Left renal pelvis (tissue), 4 donors: ENCODE results near the gene SLC52A3. TPM values are rescaled to one million over a fixed set of nuclear protein-coding genes. Genes with fewer than 3 reads are reported as not detected.
"Not testable (repeated sequence)": the region's sequence is repeated elsewhere in the genome, so short reads cannot be mapped to it uniquely, and the experiment has no call there.

Source experiments
- DNase-seq, 4 donors: peaks; one replicate each; pipeline ENCODE4 v3.0.0-alpha.2; 2013; ENCODE audit warnings: low read depth in 4 of 4, low spot score in 3 of 4
- polyA plus RNA-seq, 4 donors: library from polyadenylated mRNA; unstranded; fragments of 120-200 nt; gene quantifications; one replicate each; pipeline ENCODE4 v1.2.1, GENCODE V29; 2013; ENCODE audit not compliant: insufficient read length in 4 of 4

SLC52A3 gene
- 1 to 10 TPM in 3 of 4 donors, under 1 TPM in 1; 0.22 to 6.4 (median 4.0) TPM for polyA plus RNA-seq

DNA sequence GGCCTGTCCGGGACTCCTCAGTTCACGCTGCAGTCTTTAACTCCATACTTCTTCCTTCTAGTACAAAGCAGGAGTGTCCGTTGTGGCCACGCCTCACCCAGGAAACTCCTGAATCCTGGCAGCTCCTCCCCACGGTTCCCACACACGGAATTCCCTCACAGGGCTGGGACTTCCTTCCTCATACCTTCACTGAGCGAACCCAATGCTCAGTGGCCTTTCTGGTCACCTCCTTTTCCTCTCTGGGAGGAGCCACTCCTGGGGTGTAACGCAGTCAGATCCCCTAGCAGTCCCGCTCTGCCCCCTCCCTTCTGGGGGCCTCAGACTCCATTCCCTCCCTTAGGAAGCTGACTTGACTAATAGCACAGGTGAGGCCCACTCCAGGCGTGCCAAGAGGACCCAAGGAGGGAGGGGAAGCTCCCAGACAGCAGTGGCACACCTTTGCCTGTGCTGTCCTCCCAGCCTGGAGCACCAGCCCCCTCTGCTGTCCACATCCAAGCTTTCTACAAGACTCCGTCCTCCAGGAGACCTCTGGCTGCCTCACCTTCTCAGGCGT lies at the start of gene SLC52A3:
SLC52A3 (minus strand) TSS at position 75 of the 553 bp plus-strand sequence. CDS start 2,726 bp downstream, outside the sequence.
- peak in 1 of 4 donors; percentile 24 for DNase-seq

DNA sequence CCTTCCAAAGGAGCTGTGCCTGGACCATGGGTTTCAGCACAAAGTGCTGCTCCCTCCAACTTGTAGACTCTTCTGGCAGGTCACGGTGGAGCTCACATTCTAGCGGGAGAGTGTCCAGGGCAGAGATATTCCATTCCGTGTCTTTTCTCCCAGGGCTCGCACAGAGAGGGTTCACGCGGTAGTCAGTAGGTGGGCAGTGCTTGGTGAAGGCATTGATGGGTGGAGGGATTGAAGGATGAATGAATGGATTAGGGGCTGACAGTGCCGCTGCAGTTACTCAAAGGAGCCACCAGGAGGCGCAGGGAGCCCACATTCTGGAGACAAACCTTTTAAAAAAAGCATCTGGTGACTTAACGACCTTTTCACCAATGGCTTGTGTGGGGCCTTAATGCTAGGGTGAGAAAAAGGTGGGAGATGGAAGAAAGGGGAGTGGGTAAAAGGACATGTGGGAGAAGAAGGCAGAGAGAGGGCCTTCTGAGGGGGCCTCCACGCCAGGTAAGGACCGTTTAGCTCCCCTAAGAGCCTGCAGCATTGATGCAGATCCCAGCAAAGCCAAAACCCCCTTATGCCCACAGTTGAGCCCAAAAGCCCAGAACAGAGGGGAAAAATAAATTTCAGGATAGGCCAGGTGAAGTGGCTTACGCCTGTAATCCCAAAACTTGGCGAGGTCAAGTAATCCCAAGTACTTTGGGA lies 47.8 kb upstream of the SLC52A3 start:
- DNase-seq = peak in 2 of 4 donors; percentile 22 to 26

DNA sequence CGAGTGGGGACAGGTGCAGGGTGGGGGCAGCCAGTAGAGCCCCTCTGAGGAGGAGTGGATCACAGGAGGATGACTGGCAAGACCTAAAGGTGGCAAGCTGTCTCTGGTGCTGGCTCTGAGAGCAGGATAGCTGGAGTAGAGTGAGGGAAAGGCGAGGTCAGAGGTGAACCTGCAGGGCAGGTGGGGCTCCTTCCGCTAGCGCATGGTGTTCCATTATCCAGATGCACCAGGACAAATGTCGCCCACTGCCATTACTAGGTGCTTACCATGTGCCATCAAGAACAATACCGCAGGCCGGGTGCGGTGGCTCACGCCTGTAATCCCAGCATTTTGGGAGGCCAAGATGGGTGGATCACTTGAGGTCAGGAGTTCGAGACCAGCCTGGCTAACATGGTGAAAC lies 46.9 kb upstream of the SLC52A3 start:
- no peak for DNase-seq

DNA sequence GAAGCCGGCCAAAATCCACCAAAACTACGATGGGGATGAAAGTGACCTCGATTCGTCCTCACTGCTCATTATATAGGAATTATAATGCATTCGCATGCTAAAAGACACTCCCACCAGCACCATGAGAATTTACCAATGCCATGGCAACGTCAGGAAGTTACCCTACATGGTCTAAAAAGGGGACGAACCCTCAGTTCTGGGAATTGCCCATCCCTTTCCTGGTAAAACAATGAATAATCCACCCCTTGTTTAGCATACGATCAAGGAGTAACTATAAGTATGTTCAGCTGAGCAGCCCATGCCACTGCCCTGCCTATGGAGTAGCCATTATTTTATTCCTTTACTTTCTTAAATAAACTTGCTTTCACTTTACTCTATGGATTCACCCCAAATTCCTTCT lies 45.1 kb upstream of the SLC52A3 start:
- no peak for DNase-seq

DNA sequence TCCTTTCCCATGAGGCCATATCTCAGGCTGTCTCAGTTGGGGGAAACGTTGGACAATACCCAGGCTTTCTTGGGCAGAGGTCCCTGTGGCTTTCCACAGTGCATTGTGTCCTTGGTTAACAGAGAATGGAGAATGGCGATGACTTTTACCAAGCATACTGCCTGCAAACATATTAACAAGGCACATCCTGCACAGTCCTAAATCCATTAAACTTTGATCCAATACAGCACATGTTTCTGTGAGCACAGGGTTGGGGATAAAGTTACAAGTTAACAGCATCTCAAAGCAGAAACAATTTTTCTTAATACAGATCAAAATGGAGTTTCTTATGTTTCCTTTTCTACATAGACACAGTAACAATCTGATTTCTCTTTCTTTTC lies 44.1 kb upstream of the SLC52A3 start:
- not testable (repeated sequence) for DNase-seq

- DNase-seq = not testable (repeated sequence)
Measured at GRCh38 chr20:811776-812434, 43.6 kb upstream of the SLC52A3 start.

- DNase-seq = no peak
Measured at GRCh38 chr20:805713-806112, 37.4 kb upstream of the SLC52A3 start.

DNA sequence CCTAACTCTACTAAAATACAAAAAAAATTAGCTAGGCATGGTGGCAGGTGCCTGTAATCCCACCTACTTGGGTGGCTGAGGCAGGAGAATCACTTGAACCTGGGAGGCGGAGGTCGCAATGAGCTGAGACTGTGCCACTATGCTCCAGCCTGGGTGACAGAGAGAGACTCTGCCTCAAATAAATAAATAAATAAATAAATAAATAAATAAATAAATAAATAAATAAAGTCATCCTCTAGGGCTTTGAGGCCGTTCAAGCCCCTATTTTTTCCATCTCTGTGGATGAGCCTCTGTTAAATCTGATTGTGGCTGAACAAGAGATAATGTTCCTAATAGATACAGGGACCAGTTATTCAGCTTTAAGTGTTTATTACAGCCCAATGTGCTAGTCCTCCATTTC lies 33.4 kb upstream of the SLC52A3 start:
- no peak for DNase-seq

GRCh38 chr20:800026-800425 lies 31.7 kb upstream of the SLC52A3 start:
- DNase-seq = not testable (repeated sequence)

- DNase-seq = not testable (repeated sequence)
Measured at GRCh38 chr20:798746-799145, 30.4 kb upstream of the SLC52A3 start.

- no peak for DNase-seq
Measured at GRCh38 chr20:796921-797320, 28.6 kb upstream of the SLC52A3 start.

DNA sequence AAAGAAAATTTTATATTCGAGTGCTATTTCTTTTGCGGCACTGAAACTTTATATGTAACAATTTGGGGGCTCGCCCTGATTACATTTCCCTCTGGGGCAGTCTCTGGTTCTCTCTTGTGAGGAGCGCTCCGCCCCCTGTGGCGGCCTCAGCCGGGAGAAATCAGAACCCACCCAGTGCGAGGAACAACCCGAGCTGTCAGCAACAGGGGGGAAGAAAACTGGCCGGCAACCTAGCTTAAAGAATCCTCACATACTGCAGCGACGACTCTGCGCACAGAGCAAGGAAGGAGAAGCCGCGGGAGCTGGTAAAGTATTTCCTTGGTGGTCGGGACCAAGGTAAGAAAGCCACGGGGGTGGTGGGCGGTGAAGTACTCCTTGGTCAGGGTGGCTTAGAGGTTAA lies 23.9 kb upstream of the SLC52A3 start:
- DNase-seq = no peak

DNA sequence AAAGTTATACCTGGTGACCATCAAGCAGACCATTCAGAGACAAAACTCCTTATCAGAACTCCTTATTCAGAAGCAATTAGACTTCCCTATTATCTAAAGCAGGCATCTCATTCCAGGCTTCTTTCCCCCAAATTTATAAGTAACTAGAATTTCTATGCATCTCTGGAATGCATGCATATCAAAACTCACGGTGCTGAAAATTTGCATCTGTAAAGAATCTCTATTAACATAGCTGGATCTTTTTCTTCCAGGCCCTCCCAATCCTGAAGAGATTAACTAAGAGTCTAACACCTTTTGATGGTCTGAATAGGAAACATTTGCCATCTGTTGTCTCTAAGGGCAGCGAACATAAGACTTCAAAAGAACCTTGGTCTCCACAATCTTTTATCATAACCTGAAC lies 22.8 kb upstream of the SLC52A3 start:
- no peak for DNase-seq

- no peak for DNase-seq
Measured at GRCh38 chr20:787825-788224, 19.5 kb upstream of the SLC52A3 start.

DNA sequence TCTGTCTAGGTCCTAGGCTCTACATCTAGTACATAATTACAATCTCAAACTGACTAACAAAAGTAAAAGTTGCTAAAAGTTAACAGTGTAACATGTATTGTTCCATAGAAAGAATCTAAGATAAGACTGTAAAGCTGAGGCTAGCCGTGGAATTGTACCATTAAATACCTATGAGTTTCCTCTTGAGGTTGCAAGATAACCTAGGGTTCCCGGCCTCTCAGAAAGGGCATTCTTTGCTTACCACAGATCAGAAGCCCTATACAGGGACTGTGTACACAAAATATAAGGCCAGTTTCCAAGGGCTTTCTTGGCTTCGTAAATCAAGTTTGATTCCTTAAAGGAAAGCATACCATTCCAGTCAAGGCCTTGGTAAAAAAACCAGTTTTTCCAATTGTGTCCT lies 11.5 kb upstream of the SLC52A3 start:
- no peak for DNase-seq

DNA sequence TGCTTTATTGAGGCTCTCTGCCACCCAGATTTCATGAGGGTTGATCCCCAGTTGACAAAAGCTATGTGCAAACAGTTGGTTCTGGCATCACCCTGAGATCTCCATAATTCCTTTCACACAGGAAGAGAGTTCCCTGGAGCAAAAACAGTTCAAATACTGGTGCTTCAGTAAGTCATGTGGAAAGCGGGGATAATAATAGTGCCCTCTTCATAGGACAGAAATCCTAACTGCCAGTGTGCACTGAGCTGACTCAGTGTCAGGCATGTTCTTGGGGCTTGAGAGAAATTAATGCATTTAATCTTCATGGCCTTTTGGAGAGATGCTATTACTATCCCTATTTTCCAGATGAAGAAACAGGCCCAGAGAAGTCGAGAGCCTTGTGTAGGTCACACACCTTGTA lies 7.9 kb upstream of the SLC52A3 start:
- no peak for DNase-seq

DNA sequence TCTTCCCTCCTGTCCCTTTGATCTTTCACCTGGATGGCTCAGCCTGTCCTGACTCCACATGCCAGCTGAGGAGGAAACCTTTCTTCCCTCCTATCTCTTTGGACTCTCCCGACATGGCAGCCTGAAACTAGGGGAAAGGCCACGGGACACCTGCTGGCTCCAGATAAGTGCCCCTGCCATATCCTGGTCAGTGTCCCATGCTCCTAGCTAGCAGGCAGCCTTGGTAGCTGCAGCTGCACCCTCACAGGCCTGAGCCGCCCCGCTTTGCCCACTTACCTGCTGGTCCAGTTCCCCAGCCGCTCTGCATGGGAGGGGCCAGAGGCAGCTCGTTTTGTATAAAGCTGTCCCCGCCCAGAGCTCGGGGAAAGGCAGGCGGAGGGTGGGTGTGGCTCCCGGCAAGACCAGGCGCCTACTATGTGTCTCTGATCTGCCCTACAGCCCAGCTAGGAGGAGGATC lies 7.4 kb upstream of the SLC52A3 start:
- DNase-seq = no peak

DNA sequence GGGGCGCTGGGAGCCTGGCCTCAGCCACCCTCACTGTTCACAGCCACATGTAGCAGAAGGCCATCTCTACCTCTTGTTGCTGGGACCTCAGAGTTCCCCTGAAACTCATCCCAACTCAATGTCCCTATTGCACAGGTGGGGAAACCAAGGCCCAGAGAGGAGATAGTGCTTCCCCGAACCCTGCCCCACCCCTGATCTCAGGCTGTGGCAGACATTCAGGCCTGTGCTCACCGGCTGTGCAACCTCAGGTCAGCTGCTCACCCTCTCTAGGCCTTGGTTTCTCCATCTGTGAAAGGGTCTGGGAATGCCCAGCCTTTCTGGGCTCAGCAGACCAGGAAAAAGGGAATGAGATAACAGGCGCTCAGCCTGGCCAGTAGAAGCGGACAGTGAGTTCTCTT lies 6.4 kb upstream of the SLC52A3 start:
- DNase-seq = no peak

DNA sequence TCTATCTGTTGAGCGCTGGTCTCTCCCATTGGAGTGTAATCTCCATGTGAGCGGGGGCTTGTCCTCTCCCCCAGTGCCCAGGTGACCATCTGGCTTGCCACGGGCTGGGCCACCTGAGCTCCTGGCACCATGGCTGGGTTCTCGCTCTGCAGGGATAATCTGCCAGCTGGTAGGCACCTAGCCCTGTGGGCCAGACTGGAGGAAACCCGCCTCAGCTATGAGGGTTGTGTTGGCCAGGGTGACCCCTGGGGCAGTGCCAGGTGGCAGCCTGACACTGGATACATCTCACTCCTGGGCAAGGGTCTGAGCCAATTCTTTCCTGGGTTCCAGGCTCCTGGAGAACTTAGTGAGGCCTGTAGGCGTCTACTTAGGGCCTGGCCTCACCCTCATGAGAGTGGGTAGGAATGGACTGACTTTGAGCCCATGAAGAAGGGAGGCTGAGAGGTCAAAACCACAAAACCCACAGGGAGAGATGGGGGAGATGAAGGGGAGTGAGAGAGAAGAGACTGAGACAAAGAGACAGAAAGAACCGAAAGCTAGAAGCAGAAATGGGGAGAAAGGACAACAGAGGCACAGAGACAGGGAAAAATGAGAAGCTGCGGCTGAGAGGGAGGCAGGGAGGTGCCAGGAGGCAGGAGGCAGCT lies 5.8 kb upstream of the SLC52A3 start:
- DNase-seq = no peak

DNA sequence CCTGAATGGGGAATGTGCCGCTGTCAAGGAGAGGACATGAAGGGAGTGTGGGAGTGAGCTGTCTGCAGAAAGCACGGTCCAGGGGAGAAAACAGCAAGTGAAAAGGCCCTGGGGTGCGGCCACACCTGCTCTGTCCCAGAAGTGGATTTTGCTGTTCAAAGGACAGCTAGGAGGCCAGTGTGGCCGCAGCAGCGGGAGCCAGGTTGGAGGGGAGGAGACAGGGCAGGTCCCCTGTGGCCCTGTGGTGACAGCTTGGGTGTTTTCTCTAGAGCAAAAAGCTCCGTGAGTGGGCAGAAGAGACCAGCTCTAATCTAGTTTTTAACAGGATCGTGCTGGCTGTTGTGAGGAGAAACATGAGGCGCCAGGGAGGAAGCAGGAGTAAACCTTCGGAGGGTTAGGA lies 4.5 kb upstream of the SLC52A3 start:
- DNase-seq = no peak

- no peak for DNase-seq
Measured at GRCh38 chr20:771741-772464, 3.6 kb upstream of the SLC52A3 start.
